Stimulated activated CD8-positive, alpha-beta memory T cell treated with anti-CD3 and anti-CD28 coated beads, Interleukin-2, amount 100 ng/mL, for 48 hours (primary cell): Measurements from ENCODE around the gene TTC29.
A peak's percentile ranks its signal among the peaks of the same experiment; 100 is the strongest.

Experiments used
- DNase-seq, 2 donors: peaks; one replicate each; pipeline ENCODE4 v3.0.0-alpha.2; 2020; ENCODE audit warnings: low read depth in 2 of 2

Gene TTC29, protein sequence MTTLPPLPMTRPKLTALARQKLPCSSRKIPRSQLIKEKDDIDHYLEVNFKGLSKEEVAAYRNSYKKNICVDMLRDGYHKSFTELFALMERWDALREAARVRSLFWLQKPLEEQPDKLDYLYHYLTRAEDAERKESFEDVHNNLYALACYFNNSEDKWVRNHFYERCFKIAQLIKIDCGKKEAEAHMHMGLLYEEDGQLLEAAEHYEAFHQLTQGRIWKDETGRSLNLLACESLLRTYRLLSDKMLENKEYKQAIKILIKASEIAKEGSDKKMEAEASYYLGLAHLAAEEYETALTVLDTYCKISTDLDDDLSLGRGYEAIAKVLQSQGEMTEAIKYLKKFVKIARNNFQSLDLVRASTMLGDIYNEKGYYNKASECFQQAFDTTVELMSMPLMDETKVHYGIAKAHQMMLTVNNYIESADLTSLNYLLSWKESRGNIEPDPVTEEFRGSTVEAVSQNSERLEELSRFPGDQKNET

DNA sequence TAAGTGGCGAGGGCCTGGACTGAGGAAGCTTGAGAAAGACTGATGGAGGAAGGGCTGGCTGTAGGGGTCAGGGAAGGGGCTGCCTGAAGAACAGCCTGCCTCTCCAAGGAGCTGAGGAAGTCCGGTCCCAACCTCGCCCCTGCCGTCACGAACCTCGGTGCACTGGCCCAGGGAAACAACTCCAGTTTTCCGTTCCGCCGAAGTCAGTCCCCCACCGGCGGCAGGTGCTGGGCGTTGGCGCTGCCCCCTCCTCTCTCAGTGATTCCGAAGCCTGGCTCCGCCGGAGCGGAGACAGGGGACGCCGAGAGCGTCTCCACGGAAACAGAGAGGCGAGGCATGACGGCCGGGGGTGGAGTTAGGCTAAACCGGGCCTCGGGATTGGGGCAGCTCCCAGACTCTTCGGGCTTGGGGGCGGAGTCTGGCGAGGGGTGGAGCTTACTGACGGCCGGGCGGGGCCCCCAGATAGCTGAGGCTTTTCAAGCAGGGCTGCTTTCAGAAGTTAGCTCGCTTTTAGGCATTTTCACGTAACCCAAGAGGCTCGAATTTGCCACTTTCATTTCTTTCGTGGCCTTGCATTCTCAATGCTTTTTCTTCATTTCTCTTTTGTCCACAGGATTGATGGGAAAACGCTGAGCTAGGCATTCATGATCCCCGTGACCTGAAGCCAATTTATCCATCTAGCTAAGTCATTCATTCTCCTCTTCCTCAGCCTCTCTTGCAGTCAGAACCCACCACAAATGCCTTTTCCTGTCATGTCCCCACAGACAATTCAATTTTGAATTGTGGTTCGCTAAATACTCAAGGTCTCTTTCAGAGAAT, at the start of gene TTC29:
TSS of gene TTC29 (minus strand) at position 309 of the 819 bp plus-strand sequence. CDS start 5,969 bp downstream, outside the sequence.
- DNase-seq = peak; percentile 75 to 86

DNA sequence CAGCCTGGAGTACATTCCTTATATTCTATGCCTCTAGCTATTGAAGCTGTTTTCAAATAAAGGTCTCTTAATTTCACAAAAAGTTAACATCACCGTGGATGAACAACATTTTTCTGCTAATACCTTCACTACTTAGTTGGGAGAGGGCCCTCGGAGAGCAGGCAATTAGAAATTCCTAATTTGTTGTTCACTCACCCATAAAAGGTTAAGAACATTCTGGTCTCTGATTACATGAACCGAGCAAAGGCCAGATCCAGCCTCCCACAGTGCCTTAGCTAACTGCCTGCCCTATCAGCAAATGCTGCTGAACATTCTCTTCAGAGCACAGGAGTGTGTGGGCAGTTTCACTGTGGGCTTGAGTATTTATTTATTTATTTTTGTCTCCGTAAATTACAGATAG, 36.0 kb upstream of the TTC29 start:
- DNase-seq = no peak

DNA sequence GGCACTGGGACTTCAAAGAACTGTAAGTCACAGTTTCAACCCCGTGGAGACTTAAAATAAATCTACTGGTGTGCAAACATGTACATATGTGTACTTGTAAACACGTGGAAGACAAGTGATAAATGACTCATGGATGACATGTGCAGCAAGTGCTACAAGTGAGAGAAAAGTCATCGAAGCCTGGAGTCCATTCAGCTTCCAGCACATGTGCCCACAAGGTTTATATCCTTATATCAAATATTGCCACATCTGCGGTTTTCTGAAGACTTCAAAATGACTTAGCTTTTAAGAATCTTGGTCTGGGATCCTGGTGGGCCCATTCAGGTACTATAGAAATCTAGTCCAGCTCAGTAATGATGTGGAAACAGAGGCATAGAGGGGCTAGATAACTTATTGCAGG, 33.0 kb upstream of the TTC29 start:
- DNase-seq = no peak

DNA sequence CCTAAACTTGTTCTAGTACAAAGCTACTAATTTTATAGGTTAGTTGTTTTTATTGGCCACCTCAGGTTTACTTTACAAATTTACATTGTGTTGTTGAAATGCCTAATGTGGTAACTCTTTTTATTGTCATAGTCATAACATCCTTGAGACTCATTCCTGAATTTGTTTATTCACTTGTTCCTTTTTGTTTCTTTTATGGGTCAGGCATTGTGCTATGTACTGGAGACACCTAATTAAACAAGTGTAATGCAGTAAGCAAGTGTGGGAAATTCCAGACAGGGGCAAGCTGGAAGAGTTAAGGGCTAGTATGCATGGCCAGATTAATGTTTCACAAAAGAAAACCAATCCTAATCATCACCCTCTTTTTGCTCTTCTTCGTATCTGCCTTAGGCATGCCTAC, 30.5 kb upstream of the TTC29 start:
- no peak for DNase-seq

DNA sequence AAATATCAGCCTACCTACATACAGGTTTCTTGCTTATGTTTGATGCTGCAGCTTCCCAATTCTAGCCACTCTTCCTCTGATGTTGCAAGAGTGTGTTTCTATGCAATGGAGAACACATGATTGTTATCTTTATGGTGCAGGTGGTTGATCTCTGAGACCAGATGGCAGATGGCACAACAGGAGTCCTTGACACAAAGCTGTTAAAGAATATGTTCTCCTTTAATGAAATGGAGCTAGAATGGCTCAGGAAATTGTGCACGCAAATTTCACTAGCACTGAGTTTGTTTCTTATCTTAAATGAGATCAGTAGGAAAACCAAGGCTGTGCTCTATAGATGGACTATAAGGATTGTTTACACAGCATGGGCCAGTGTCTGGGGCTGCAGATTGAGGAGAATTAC, 29.9 kb upstream of the TTC29 start:
- DNase-seq = no peak

DNA sequence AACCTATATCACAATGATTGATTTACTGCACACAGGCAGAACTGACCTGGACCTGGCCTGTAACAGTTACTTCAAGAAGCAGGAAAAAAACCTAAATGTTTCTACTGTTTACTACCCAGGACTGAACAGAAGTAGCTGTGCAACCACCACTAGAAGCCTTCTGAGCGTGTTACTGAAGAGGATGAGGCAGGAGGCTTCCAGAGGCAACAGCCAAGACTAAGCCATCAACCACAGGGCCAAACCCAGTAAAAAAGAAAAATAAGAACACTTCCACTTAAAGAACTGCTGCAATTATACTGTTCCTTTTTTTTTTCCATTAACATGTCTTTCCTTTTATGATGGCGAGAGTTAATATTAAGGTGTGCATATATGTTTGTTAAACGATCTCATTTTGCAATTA, 29.4 kb upstream of the TTC29 start:
- no peak for DNase-seq

DNA sequence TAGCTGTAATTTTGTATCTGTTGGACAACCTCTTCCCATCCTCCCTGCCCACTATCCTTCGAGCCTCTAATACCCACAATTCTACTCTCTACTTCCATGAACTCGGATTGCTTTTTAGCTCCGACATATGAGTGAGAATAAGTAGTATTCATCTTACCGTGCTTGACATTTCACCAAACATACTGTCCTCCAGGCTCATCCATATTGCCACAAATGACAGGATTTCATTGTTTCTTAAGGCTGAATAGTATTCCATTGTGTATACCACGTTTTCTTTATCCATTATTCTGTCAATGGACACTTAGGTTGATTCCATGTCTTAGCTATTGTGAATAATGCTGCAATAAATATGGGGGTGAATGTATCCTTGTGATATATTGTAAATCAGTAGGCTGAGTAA, 26.4 kb upstream of the TTC29 start:
- no peak for DNase-seq

DNA sequence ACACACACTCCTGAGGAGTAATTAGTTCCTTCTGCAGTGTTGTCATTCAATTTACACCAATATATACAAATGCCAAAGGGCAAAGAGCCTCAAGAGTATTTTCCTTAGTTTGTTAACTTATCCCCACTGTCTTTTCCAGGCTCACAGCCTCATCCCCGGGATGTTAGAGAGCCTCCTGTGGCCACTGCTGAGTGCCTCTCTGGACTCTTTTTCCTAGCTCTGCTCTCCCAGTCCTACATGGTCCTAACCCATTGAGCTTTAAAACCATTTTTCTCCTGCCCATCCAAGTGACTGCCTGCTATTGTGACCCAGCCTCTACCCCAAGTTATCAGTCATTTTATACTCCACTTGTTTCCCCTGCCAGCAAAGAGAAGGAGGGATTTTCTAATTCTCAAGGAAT, 23.5 kb upstream of the TTC29 start:
- no peak for DNase-seq

DNA sequence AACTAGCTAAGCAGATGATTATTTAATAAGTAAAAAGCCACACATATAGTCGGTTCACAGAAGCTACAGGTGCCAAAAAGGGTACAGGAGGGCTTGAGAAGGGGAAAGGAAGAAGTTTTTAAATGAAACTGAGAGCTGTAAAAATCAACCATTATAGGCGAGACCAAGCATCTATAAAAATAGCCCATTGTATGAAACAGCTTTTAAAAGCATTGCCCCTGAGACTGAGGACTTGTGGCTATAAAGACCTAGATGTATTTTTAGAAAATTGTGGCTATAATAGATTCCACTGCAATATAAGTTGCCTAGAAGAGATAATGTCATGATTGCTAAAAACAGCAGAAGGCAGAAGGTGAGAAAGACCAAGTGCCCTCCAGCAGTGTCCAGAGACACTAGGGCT, 15.0 kb upstream of the TTC29 start:
- no peak for DNase-seq

DNA sequence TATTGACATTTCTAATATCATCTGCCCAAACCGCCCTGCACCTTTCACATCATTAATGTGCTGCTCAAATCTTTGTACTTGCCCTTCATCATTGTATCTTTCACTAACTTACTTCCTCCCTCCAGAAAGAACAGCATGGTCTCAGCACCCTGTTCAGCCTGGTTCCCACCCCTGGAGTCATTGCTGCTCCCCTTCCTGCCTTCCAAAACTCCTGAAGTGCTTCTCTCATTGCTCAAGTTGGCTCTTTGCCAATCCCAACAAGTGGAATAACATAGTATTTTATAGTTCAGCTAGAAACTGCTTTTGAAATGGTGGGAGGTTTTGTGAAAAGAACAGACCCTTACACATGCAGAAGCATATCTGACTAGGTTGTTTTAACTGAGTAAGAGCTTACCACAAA, 14.0 kb upstream of the TTC29 start:
- DNase-seq = no peak

DNA sequence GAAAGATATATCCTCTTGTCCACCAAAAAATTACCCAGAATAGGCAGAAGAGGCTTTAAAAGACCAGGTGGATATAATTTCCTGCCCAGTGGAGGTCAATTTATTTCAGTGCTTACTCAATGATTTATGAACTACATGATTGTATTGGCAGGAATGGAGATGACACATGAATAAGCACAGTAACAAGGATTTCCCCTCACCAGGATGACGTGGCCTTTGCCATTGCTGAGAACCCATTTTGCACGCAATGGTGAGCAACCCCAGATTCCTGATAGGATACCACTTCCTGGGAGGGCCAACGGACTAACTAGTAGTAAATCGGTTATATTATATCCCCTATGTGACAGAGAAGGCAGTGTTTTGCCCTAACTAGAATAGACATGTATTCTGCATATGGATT, 11.6 kb upstream of the TTC29 start:
- DNase-seq = no peak

DNA sequence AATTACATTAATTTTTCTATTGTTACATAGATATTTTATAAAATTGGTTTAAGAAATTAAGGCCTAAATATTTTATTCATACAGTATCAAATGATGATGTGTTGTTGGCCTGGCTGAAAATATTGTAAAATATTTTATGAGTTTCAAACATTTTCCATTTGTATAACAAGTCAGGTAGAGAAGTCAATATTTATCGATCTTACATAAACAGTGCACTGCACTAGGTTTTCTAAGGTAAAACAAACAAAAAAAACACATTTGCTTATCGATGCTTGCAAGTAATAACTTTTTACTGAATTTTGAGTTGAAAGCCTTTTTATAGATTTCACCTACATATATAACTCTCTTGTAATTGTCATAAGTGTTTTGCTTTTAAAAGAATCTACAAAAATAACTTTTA, 7.2 kb upstream of the TTC29 start:
- DNase-seq = no peak

DNA sequence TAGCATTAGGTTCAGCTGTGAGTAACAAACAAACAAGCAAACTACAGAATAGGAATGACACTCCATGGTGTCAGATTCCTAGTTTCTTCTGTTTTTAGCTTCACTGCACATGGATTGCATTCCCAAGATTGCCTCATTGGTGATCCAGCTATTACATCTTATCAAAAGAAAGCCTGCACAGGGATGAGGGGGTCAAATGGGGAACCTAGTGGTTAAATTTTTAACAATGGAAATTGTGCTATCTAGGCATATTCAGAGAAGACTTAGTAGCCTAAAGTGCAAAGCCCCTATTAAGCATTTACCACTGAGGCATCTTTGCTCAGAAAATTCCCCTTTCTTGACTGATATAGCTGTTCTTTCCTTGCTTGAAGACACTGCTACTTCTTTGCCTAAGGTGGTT, 3.9 kb upstream of the TTC29 start:
- no peak for DNase-seq

DNA sequence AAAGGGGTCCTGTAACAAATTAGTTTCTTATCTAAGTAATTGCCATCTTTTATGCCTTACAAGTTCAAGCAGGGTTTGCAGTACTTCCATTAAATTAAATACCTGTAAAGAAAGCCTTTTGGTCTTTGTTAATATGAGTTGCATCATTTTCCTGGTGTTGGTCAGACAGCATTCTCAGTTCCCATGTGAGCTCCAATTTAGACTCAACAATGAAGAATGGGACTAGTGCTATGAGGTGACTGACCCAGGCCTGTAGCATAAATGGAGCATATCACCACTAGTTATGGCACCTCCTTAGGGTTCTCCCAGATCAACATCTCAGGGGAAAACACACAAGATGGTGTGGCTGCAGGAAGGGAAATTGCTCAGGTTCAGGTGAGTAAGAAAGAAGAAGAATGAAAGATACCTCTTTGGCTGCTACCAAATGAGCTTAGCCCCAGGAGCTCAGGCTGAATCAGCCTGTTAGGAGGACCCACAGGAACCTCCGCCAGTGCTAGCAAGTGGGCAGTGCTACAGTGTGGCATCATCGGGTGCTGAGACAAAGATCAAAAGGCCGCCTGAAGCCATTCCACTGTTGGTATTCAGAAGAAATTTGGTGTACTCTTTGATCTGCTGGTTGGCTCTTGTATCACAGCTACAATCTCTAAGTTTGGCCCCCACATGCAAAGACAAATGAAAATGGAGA, 1.8 kb downstream of the TTC29 start:
- no peak for DNase-seq

DNA sequence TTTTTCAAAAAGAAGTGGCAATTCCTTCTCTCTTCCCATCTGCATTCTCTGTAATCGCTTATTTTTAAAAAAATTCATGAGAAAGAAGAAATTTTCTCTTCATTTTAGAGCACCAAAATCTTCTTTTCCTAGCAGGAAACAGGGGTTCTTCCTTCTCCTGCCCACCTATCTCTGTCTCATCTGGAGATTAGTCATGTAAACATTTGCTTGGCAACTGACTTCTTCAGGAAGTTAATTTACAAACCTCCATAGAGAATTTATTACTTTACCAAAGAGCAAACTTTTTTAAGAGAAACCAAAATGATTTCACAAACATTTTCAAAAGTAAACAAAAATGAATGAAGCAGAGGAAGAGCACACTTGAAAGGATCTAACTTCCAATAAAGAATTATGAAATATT, 13.5 kb downstream of the TTC29 start:
- no peak for DNase-seq

DNA sequence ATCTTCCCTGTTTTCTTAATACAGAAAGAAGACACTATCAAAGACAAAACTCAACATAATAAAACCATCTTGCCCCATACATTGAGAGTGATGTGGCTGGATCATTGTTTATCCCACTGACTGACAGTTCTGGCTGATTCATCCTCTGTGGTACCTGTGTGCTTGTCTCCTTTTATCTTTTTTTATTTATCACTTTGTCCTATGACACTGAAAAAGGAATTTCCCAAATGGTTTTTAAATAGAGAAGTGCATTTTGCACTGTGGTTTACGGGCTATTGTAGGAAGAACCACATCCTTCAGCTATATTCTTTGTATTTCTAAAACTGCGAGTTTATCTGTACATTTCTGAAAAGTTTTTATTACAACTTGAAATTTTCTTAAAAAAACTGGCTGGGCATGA, 15.0 kb downstream of the TTC29 start:
- no peak for DNase-seq

DNA sequence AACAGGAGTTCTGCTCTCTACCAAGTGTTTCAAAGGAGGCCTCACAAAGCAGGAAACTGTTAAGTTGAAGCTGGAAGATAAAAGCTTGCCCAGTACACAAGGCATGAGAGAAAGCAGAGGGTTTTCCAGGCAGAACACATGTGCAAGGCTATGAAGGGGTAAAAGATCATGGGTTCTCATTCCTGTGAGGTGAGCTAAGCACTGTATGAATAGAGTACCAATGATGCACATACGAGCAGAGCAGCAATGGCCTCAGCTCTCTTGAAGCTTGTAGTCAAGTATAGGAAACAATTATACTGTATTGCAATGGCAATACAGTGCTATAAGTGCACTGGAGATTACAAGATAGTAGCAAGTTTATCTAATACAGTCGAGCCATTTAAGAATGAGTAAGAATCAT, 18.0 kb downstream of the TTC29 start:
- no peak for DNase-seq

DNA sequence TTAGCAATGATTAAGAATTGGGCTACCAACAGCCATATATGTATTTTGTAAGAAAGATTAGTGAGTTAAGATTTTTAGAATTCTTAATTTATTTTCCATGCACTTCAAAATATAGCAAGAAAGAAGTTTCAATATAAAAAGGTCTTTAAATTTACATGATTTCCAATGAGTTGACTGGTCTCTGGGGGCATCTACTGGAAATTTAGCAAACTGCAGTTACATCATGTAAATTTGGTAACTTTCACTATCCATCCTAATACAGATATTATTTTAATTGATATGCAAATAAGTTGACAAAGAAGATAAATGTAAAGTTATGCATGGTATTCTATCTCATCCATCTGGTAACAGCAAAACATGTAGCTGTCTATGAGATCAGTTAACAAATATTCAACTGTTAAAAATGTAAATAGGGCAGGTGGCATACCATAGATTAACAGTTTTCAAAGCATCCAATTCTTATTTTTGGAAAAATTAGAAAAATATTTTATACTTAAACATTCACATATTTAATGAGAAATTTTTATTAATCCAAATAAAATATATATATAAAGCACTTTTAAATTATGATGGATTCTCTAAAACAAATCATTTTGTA, 29.1 kb downstream of the TTC29 start:
- no peak for DNase-seq

DNA sequence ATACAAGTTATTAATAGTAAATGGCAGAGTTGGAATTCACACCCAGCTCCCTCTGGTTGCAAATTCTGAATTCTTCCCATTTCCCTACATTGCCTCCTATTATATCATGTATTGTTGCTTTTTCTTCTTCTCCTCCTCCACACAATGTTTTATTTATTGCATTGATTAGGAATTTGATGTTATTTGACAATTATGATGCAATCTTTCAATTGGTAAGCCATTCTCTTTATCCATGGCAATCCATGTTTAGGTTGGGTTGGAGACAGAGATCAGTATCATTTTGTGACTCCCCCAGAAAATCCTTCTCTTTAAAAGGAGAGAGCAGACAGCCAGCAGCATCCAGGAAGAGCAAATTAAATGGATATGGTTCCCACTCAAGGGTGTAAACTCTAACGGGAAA, 30.5 kb downstream of the TTC29 start:
- DNase-seq = no peak

DNA sequence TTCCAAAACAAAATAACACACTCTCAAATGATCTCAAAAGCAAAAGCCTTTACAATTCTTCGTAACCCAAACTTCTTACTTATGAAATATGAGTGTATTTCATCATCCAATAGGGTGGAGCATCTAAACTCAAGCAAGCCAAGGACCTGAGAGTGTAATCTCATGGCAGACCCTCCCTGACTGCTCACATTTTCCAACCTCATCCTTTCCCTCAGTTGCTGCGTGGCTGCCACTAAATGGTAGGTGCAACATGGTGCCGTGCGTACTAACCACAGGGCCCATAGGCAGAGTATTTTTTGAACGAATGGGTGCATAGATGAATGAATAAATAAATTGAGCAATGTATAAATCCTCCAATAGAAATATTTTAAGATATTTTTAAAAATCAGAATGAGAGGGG, 45.4 kb downstream of the TTC29 start:
- no peak for DNase-seq

DNA sequence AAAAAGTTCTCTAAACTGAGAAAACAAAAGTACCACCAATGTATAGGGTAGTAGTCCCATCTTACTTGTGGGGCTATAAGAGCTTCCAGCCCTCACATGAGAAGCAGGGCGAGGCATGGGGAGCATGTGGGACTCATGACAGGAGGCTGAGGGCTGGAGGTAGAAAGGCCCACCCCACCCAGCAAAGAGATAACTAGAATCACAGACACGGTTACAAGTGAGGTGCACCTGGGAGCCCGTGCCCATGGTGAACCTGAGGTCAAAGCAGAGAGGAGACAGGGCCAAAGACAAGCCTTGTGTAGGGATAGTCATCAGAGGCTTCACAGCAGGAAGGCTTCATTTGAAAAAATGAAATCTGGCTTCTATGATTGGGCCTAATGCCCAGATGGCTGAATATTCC, 55.4 kb downstream of the TTC29 start:
- DNase-seq = no peak

DNA sequence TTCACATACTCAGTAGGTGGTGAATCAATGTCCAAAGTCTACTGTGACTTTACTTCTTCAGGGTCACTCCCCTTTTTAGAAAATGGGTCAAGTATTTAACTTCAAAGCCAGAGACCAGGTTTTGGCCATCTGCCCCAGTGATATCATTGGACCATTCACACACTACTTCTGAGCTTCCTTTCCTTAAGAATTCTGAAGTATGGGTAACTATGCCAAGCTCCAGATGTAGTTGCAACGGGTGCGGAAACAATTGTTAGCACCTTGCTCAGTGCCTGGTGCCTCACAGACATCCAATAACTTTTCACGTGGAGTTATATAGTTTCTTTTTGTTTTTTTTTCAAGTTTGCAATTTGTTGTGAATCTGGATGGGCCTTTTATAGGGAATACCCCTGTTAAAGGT, 62.6 kb downstream of the TTC29 start:
- DNase-seq = no peak
